ENCODE measurements around the gene POM121C.
"Not testable (repeated sequence)": the region's sequence is repeated elsewhere in the genome, so short reads cannot be mapped to it uniquely, and the experiment has no call there.

POM121C gene

DNA sequence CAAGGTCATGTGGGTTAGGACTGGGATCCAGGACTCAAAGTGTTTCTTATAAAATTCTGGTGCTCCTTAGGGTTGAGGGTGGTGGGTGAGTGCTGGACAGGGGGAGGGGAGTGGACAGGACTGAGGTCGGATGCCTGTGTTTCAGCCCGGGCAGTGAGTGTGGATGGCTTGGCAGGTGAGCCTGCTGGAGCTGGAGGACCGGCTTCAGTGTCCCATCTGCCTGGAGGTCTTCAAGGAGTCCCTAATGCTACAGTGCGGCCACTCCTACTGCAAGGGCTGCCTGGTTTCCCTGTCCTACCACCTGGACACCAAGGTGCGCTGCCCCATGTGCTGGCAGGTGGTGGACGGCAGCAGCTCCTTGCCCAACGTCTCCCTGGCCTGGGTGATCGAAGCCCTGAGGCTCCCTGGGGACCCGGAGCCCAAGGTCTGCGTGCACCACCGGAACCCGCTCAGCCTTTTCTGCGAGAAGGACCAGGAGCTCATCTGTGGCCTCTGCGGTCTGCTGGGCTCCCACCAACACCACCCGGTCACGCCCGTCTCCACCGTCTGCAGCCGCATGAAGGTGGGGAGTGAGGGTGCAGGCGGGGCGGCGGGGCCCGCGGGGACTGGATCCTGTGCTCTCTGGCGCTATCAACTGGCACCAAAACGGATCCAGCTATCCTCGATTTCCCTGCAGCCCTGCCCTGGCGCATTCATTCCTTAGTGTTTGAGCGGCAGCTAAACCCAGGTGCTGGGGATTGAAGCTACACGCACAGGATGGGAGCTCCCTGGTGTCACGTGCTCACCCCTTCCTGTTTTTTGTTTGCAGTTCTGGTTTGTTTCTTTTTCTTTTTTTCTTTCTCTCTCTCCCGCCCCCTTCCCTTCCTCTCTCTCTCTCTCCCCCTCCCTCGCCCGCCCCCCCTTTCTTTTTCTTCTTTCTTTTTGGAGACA lies 87.1 kb downstream of the POM121C start:
- H3K27me3 Mint-ChIP-seq (ENCODE audit: low read depth); H3K4me1 Mint-ChIP-seq; H3K27ac Mint-ChIP-seq; H3K9me3 Mint-ChIP-seq; H3K4me3 Mint-ChIP-seq; H3K36me3 Mint-ChIP-seq (ENCODE audit: low read depth): not testable (repeated sequence)

DNA sequence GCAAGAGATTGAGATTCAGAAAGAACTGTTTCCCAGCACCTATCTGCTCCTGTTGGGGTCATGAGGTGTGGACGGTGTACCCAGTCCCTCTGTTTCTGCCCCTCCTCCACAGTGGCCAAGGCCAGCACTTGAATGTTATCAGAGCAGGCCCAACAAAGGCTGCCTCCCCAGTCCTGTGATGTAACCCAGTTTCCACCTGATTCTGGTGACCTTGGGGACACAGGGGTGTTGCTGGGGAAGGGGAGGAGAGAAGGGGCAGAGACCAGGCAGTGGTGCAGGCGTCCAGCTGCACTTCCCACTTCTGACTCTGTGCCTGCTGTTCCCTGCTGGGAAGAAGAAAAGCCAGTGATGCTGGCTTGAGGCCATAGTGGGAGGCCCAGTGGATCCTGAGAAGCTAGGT lies 88.2 kb downstream of the POM121C start:
- not testable (repeated sequence) for H3K4me1 Mint-ChIP-seq; H3K4me3 Mint-ChIP-seq; H3K36me3 Mint-ChIP-seq (ENCODE audit: low read depth); H3K9me3 Mint-ChIP-seq; H3K27ac Mint-ChIP-seq; H3K27me3 Mint-ChIP-seq (ENCODE audit: low read depth)

DNA sequence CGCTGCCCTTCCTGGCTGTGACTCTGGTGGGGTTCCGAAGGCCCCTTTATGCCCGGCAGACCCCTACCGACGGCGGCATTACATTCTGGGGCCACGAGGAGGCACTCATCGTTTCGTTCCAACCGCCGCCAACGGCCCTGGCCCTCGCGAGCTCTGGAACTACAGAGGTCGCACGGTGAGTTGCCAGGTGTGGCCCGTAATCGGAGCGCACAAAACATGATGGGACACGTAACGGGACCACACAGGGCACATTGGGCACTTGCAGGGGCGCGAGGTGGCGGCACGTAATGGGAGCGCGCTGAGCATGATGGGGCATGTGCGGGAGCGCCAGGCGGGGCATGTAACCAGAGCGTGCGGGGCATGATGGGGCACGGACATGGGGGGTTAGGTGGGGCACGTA lies 90.8 kb downstream of the POM121C start, which contains the start of gene TRIM73:
Gene TRIM73 (plus strand): TSS at position 301 of the 400 bp plus-strand sequence. CDS start 3,305 bp downstream, outside the sequence.
- not testable (repeated sequence) for H3K27ac Mint-ChIP-seq; H3K36me3 Mint-ChIP-seq (ENCODE audit: low read depth)

DNA sequence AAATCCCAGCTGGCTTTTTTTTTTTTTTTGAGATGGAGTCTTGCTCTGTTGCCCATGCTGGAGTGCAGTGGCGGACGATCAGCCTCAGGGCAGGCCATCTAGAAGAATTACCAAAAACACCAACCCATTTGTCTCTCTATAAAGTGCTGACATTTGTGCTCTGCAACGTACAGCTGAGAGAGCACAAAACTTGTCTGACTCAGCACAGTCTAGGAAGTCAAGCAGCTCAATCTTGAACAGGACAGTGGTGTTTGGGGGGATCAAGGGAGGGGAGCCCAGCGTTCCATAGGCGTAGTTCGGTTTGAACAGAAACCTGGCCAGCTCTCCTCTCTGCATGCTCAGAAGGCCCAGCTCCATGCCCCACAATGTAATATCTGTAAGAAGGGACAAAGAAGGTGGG lies 92.9 kb downstream of the POM121C start:
- not testable (repeated sequence) for H3K4me1 Mint-ChIP-seq; H3K27me3 Mint-ChIP-seq (ENCODE audit: low read depth); H3K4me3 Mint-ChIP-seq; H3K36me3 Mint-ChIP-seq (ENCODE audit: low read depth); H3K9me3 Mint-ChIP-seq; H3K27ac Mint-ChIP-seq

More for the DNA sequence above, 90.8 kb downstream of the POM121C start, which contains the start of gene TRIM73:
- H3K4me1 Mint-ChIP-seq; H3K9me3 Mint-ChIP-seq; H3K4me3 Mint-ChIP-seq; H3K27me3 Mint-ChIP-seq (ENCODE audit: low read depth): not testable (repeated sequence)

DNA sequence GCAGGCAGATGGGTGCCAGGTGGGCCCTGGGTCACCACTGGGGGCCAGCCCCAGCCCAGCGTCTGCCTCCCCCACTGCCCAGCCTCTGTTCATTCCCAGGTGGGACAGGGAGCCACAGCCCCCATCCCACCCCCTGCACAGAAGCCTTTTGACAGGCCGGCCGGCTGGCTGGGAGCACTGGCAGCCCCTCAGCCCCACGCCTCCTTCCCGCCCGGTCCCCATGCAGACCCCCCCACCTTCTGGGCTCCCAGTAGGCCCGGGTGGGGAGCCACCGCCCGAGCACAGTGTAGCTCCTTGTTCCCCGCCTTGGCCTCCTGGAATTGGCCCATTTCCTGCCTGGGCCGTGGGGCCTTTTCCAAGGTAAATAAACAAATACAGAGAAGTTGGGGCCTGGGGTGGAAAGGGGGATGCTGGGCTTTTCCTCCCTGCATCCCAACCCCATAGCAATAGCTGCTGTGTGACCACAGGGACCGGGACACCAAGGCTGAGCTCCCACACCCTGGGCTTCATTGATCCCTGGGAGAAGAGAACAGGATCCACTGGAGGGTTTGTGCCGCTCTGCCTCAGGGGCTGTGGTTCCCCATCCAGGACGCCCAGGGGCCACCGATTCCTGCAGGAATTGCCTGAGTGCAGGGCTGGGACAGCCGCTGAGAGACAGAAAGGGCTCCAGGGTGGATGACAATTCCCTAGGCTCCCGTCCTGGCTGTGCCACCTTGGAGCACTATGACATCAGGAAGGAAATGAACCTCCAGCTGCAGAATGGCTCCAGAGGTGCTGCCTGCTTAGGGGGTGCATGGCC lies 111.4 kb downstream of the POM121C start:
- not testable (repeated sequence) for H3K4me3 Mint-ChIP-seq; H3K36me3 Mint-ChIP-seq (ENCODE audit: low read depth); H3K9me3 Mint-ChIP-seq; H3K4me1 Mint-ChIP-seq; H3K27ac Mint-ChIP-seq; H3K27me3 Mint-ChIP-seq (ENCODE audit: low read depth)

DNA sequence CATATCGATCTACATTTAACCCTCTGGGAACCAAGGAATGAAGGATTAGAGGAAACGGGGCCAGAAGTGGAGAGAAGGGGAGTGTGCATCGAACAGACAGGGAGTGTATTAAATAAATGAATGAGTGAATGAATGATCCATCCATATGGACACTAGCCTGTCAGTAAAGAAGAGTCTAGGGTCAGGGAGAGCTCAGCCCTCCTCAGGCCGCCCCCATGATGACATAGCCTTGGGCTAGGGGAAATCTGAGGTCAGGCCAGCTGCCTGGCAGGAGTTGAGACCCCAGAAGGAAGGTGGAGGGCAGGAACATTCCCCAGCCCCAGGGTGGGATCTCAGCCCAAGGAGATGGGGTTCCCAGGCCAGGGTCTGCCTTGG lies 112.0 kb downstream of the POM121C start:
- not testable (repeated sequence) for H3K4me1 Mint-ChIP-seq; H3K27me3 Mint-ChIP-seq (ENCODE audit: low read depth); H3K36me3 Mint-ChIP-seq (ENCODE audit: low read depth); H3K9me3 Mint-ChIP-seq; H3K4me3 Mint-ChIP-seq; H3K27ac Mint-ChIP-seq

DNA sequence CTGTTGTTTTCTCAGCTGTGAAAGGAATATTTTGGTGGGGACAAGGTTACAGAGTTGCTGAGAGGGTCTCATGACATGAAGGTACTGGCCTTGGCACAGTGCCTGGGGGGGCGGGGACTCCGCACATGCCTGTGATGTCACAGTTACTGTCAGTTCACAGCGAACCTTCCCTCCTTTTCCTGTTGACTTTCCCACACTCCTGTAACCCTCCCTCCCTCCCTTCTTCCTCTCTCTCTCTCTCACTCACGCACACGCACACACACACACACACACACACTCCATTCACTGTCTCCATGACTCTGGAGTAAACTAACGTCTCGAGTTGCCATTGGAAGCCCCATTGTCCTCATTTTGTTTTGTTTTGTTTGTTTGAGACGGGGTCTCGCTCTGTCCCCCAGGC lies 118.8 kb downstream of the POM121C start:
- H3K4me3 Mint-ChIP-seq; H3K4me1 Mint-ChIP-seq; H3K9me3 Mint-ChIP-seq; H3K27ac Mint-ChIP-seq; H3K36me3 Mint-ChIP-seq (ENCODE audit: low read depth); H3K27me3 Mint-ChIP-seq (ENCODE audit: low read depth): not testable (repeated sequence)
